Measurements from ENCODE around the gene SMAD7.

The SMAD7 gene

DNA sequence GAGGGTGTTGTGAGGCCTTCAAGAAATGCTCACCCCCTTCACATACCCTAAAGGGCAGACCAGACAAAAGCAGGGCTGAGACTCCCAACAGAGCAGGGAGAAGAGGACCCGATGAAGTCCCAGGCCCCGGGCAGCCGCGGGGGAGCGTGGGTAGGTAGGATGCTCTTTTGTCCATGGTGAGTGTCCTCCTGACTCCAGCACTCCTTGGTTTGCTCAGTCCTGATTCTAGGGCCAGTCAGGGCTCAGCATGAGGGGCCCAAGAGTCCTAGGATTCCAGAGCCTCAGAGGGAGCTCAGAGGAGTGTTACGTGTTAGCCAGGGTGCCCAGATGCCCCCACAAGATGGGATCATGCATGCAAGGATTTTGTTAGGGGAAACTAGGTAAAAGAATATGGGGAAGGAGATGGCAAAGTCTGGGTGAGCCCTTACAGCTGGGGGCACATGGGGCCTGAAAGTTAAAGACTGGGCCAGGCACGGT, 64.8 kb downstream of the SMAD7 start:
- no peak for DNase-seq
- Histone ChIP-seq H3K36me3 (no peaks in the 10 kb centered on the region), H3K27ac (no peak overlapping the region), H3K4me3 (ENCODE audit: low read depth, low read length) (no peak overlapping the region), H3K27me3 (ENCODE audit: insufficient read depth, low read depth, severe bottlenecking) (no peaks in the 10 kb centered on the region), H3K9me3 (ENCODE audit: severe bottlenecking) (peaks cover 21% of the 10 kb centered on the region)
- TF ChIP-seq CTCF (IDR thresholded peaks at IDR 0.05; ENCODE audit: low read depth, low read length), result no peak

DNA sequence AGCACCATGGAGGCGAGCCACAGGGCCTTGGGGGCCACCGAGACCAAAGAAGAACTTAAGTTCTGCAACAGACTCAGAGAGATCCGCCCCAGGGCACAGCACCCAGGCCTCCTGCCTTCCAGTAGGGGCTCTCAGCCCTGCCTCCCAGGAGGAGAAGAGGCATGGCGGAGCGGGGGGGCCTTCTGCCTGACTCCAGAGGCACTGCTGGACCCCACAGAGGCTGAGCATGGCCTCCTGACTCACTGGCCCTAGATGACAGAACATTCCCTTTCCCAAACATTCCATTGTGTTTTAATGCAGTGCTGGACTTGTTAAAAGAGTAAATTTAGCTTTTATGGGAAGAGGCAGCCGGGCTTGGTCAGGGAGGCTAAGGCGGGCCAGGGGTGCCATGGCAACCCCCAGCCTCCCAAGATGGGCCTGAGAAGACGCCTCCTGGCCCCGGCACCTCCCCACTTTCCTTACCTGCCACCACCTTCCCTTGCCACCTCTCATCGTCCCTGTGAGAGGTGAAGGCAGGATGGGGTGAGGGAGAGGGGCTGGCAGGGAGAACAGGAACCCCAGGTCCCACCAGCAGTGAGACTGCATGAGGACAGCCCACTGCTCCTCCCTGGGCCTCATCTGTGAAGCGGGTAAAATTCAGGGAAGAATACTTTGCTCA, 65.4 kb downstream of the SMAD7 start:
- H3K4me3 ChIP-seq (ENCODE audit: low read depth, low read length), result no peak overlapping the region
- no peak for TF ChIP-seq CTCF (IDR thresholded peaks at IDR 0.05; ENCODE audit: low read depth, low read length)
- no peaks in the 10 kb centered on the region for H3K27me3 ChIP-seq (ENCODE audit: insufficient read depth, low read depth, severe bottlenecking)
- no peak overlapping the region for H3K27ac ChIP-seq
- H3K36me3 ChIP-seq, result no peaks in the 10 kb centered on the region
- H3K9me3 ChIP-seq (ENCODE audit: severe bottlenecking), result peaks cover 23% of the 10 kb centered on the region
- no peak for DNase-seq

DNA sequence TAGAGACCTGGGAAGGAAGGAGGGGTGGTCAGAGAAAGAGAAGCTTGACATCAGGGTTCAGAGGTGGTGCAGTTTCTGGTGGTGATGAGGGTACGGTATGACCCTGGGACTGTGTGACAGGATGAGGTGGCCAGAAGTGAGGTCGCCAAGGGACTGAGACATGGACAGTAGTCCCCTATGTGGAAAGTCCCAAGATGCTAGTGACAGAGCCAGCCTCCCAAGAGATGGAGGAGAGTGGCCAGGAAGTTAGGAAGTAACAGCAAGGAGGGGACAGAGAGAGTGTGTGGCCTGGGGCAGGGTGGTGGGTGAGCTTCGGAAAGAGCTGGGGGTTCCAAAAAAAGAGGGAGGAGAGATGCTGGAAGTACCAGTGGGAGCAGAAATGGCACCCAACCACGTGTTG, 66.0 kb downstream of the SMAD7 start:
- Histone ChIP-seq H3K9me3 (ENCODE audit: severe bottlenecking) (peaks cover 23% of the 10 kb centered on the region), H3K36me3 (no peaks in the 10 kb centered on the region), H3K4me3 (ENCODE audit: low read depth, low read length) (no peak overlapping the region), H3K27me3 (ENCODE audit: insufficient read depth, low read depth, severe bottlenecking) (no peaks in the 10 kb centered on the region), H3K27ac (no peak overlapping the region)
- no peak for DNase-seq
- TF ChIP-seq CTCF (IDR thresholded peaks at IDR 0.05; ENCODE audit: low read depth, low read length), result no peak

DNA sequence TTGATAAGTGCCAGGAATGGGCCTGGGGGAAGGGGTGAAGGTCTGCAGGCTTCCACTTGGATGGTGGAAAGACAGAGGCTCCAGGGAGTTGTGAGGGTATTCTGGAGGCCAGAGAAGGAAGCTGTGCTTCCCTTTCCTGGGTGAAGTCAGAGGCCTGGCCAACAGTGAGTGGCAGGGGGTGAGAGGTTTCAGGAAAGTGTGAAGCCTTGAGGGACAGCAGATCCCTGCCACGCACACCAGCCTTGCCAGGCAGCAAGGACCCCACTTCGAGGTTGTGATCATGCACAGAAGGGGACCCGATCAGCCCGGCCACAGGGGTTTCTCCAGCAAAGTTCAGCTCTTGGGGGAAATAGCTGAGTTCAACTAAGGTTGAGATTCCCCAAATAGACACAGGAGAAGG, 66.5 kb downstream of the SMAD7 start:
- no peak for DNase-seq
- Histone ChIP-seq H3K27me3 (ENCODE audit: insufficient read depth, low read depth, severe bottlenecking) (no peaks in the 10 kb centered on the region), H3K9me3 (ENCODE audit: severe bottlenecking) (peaks cover 23% of the 10 kb centered on the region), H3K36me3 (no peaks in the 10 kb centered on the region), H3K4me3 (ENCODE audit: low read depth, low read length) (no peak overlapping the region), H3K27ac (no peak overlapping the region)
- TF ChIP-seq CTCF (IDR thresholded peaks at IDR 0.05; ENCODE audit: low read depth, low read length), result no peak

- no peak overlapping the region for H3K27ac ChIP-seq
- H3K4me3 ChIP-seq (ENCODE audit: low read depth, low read length), result no peak overlapping the region
- H3K27me3 ChIP-seq (ENCODE audit: insufficient read depth, low read depth, severe bottlenecking), result no peaks in the 10 kb centered on the region
- no peak for DNase-seq
- no peaks in the 10 kb centered on the region for H3K36me3 ChIP-seq
- H3K9me3 ChIP-seq (ENCODE audit: severe bottlenecking), result peaks cover 23% of the 10 kb centered on the region
- no peak for TF ChIP-seq CTCF (IDR thresholded peaks at IDR 0.05; ENCODE audit: low read depth, low read length)
Observed at GRCh38 chr18:48882379-48882778, 68.4 kb downstream of the SMAD7 start.

GRCh38 chr18:48880931-48881330, 69.8 kb downstream of the SMAD7 start:
- H3K36me3 ChIP-seq, result no peaks in the 10 kb centered on the region
- TF ChIP-seq CTCF (IDR thresholded peaks at IDR 0.05; ENCODE audit: low read depth, low read length), result no peak
- no peak overlapping the region for H3K4me3 ChIP-seq (ENCODE audit: low read depth, low read length)
- H3K9me3 ChIP-seq (ENCODE audit: severe bottlenecking), result peaks cover 25% of the 10 kb centered on the region
- no peak overlapping the region for H3K27ac ChIP-seq
- no peak for DNase-seq
- no peaks in the 10 kb centered on the region for H3K27me3 ChIP-seq (ENCODE audit: insufficient read depth, low read depth, severe bottlenecking)

Data from WERI-Rb-1 (cell line).